Measurements from ENCODE around the gene SYNPO2. TPM values are rescaled to one million over a fixed set of nuclear protein-coding genes. Genes with fewer than 3 reads are reported as not detected.

Gene SYNPO2
- total RNA-seq, 1 donor from 2014 or later = 26.7 TPM

DNA sequence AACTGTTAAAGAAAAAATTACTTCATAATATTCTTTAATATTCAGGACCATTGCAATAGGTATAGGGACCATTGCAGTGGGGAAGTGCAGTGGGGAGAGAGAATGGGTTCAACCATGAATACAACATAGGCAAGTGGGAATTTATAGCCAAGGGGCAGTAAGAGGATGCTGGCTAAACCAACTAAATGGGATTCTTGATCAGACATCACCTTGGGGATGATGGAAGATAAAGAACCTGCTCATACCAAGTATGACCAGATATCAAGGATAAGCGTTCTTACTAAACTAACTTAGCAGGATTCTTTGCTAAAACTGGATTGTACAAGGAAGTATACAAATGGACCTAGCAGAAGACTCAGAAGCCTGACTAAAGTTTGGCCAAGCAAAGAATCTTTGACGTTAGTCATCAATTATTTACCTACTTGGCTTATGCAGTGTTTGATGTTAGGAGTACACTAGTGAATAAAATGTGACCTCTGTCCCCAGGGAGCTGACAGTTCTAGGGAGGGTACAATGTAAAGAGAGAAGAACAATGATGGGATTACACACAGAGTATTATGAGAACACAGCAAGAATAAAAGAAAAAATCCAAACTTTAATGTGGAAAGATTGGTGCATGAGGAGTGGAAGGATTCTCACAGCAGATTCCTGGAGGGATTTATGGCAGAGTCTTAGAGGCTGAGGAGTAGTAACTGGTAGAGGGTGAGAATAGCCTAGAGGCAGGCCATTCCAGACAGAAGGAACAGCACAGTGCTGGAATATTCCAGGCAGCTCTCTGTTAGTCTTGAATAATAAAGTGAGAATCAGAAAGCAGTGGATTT lies 192.3 kb downstream of the SYNPO2 start:
- no peak for DNase-seq

DNA sequence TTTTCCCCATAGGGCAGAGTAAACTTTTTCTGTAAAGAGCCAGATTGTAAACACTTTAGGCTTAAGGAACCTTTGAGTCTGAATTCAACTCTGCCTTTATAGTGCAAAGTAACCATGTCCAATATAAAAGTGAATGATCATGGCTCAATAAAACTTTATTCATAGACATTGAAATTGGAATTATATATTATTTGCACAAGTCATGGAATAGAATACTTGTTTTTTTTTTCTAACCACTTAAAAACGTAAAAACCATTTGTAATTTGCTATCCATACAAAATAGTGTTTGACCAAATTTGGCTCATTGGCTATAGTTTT lies 192.8 kb downstream of the SYNPO2 start:
- no peak for DNase-seq

DNA sequence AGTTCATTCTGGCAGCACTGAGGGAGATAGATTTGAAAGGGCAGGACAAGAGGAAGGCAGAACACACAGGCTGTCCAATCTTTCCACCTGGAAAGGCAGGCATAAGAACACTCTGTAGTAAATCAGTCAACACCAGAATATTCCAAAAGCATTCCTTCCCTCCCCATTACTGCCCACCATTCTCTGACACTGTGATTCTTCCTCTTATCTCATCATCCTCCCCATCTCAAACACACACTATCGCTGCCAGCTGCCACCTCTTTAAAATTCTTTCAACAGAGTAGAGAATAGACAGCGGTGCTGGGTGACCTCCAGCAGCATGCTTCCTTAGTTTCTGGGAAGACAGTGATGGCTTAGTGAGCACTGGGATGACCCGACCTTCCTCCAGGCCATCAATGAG lies 193.3 kb downstream of the SYNPO2 start:
- DNase-seq = no peak

DNA sequence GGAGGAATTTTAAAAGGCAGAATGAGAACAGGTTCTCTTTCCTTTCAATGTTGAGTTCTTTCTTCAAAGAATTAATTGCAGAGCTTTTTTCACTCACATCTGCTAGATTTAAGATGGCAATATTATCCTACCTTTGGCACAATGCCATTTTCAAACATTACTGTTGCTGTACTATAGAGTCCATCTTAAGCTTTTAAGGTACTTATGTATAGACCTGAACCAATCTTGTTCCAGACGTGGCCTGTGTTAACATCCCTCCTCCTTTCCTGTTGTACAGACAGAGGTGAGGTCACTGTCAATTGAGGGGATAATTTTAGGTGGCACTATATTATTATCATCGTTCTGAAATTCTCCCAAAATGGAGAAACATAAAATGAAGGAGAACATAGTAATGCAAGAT lies 194.0 kb downstream of the SYNPO2 start:
- DNase-seq = no peak

DNA sequence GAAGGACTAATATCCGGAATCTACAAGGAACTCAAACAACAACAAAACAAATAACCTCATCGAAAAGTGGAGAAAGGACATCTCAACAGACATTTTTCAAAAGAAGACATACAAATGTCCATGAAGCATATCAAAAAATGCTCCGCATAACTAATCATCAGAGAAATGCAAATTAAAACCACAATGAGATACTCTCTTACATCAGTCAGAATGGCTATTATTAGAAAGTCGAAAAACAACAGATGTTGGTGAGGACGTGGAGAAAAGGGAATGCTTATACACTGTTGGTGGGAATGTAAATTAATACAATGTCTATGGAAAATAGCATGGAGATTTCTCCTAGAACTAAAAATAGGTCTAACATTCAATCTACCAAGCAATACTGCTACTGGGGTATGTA lies 195.9 kb downstream of the SYNPO2 start:
- DNase-seq = no peak

DNA sequence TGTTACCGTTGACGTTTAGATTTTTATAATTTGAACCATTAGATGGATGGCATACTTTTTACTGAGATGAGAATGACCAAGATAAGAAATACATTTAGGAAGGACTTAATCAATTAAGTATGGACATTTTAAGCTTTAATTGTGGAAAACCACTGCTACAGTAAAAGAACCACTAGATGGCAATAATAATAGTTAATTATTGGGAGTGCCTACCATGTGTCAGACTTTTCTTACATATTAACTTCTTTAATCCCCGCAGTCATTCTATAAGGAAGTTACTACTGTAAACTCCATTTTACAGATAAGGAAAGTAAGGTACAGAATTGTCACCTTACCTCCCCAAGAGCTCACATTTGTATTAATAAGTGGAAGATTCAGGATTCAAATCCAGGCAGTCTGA lies 198.5 kb downstream of the SYNPO2 start:
- no peak for DNase-seq

DNA sequence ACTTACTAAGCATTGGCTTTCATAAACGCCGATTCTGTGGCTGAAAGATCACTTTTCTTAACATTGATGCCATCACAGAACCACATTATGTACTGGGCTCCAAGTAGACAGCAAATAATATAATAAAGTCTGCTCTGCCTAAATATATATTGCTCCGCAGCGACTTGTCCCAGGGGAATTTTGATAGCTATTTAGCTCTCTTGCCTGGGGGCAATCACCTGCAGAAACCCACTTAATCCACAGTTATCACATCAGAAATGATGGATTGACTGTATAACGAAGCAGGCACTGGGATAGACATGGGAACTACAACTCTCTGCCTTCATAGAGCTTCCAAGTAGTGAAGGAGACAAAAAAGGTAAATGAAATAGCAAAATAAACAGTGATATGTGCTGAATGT lies 199.0 kb downstream of the SYNPO2 start:
- no peak for DNase-seq

DNA sequence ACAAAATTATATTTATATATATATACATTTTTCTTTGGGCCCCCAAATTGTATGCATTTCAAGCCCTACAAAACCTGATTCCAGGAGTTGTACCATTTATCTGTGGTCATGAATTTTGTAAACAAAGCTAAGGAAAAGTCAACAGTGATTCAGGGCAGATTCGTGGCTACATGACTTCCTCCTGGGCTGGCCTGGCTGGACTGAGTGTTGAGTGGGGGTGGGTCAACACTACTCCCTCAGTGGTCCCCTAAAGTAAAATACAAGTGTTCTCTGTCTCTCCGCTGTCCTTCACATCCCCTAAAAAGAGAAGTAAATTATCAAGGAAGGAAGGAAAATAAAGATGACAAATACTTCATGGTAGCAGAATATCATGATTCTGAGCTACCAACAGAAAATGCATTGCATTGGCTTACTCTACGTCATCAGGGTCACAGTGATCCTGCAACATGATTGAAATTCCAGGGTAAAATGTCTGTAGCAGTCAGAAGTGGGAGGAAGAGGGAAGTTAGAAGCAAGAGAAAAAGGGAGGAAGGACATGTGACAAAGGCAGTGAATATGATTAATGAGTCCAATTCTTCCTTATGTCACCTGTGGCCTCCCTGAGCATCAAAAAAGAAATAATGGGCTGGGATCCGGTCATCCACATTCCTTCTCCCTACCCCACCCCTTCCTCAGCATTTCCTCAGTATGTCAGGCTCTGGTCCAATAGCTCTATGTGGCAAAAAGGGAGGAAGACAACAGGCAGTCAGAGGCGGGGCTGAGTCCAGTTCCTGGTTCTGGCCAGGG lies 204.6 kb downstream of the SYNPO2 start:
- no peak for DNase-seq

DNA sequence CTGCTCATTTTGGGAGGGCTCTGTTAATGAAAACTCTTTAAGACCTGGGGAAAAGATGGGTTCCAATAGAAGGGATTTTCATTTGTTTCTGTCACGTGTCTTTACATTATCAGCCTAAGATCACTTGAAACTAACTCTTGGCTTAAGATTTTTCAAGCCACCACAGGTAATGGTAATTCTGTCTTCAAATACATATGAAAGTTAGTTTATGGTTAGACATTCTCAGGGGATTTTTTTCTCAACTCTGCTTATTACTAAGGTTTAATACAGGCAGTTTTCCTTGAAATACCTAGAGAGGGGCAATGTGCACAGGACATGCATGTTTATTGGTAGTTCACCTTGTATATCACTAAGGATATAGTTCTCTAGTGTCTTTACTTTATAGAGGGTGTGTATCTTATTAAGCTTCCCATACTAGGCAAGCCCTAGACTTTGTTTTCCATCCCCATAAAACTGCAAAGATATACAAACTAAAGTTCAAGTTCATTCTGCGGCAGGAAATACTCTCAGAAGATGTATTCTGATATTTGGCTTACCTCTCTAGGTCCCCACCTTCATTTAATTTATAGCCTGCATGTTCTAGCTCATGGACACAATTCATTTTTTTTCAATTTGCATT lies 208.7 kb downstream of the SYNPO2 start:
- no peak for DNase-seq

DNA sequence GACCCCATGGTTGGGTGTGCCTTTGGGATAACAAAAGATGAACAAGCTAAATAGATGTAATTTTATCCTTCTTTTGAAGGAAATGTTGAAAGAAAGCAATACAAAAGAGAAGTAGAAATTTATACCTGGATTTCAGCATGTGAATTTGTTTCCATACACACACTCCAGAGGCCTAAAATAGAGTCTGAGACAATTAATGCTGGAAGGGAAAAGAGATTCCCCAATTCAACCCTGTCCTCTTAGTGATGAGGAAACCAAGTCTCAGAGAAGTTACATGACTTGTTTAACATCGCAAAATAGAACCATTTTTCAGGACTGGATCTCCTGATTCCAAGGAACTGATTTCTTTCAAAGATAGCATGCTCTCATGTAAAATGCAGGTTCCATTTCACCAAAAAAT lies 209.7 kb downstream of the SYNPO2 start:
- DNase-seq = no peak

DNA sequence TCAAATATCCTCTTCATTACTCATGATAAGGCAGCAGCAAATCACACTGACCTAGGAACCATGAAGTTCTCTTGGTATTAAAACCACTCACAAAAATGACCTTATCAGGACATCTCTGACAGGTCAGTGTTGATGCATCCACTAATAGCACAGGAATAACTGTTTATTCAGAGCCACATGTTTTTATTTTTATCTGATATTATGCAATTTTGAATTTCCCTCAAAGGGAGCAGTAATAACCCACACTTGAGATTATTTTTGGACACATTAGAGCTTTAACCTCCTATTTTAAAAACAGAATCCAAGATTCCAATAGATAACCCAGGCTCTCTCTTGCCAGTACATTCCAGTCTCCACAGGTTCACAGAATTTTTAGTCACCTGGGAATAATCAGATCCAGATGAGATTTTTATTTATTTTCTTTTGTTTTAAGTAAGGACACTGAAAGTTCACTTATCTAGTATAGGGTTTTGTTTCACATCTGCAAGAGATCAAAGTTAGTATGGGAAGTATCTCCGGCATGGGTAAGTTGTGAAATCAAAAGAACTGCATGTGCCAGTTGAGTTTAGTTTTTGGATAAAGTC lies 210.7 kb downstream of the SYNPO2 start:
- DNase-seq = peak; percentile 39

DNA sequence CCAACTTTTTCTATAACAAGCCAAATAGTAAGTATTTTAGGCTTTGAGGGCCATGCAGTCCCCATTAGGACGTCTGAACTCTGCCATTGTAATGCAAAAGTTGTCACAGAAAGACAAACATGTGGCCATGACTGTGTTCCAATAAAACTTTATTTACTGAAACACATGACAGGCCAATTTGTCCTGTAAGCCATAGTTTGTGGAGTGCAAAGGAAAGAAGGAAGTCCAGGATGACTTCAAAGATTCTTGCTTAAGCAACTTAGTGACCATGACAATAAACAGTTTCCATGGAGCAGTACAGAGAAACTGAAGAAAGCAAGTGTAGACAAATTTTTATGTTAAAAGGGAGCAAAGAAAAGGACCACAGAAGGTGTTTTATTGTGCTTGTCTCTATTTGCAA lies 212.0 kb downstream of the SYNPO2 start:
- no peak for DNase-seq

DNA sequence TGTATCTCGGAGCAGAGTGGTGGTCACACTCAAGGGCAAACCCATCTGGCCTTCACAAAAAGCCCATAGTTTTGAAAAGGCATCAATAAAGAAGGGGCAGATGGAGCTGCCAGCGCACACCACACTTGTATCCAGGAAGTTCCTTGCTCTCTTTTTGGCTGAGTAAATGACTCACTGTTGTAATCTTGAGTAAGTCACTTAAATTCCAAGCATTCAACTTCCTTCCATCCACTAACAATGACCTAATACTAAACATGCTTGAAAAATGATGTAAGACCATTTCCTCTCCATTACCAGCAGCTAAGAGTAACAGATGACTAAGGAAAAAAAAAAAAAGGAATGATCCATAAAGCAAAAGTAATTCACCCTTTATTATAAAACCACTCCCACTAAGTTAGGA lies 214.6 kb downstream of the SYNPO2 start:
- DNase-seq = peak; percentile 46

DNA sequence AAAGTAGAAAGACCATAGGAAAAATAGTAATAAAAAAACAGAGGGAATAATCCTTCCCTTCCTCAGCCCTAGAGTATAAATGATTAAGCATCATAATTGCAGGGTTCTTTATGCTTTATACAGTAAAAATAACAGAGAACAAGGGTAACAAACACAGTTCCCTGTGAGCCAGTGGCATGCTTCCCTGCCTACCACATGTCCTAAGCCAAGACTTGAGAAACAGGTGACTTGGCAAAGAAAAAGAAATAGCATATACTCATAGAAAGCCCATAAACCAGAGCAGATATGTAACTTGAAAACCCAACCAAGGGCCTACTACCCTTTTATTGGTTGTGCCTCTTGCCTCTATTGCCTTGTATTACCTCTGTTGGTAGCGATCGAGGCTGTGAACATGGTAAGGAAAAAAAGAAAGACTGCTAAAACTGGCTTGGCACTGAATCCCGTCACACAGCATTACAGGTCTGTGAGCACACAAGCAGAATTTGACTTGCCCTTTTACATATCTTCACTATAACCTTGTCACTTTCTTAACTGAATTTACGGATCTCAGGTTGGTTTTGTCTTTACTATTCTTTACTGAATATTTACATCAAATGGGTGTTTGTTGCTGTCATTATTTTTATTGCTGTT lies 216.1 kb downstream of the SYNPO2 start:
- no peak for DNase-seq

DNA sequence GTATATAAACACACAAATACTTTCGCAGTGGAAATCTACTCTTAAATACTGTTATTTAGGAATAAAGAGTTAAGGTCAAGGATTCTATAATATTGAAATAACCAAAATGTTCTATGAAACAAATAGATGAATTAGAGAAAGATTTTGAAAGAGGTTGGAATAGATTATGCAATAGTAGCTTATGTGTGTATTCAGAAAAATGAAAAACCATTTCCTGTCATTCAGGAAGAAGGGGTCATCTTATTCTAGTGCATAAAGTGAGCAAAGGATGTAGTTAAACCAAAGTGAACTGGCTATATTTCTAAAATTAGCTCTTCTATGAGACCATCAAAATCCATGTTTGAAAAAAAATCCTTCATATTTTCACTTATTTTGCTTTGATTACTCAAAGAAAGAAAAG lies 217.0 kb downstream of the SYNPO2 start:
- no peak for DNase-seq

DNA sequence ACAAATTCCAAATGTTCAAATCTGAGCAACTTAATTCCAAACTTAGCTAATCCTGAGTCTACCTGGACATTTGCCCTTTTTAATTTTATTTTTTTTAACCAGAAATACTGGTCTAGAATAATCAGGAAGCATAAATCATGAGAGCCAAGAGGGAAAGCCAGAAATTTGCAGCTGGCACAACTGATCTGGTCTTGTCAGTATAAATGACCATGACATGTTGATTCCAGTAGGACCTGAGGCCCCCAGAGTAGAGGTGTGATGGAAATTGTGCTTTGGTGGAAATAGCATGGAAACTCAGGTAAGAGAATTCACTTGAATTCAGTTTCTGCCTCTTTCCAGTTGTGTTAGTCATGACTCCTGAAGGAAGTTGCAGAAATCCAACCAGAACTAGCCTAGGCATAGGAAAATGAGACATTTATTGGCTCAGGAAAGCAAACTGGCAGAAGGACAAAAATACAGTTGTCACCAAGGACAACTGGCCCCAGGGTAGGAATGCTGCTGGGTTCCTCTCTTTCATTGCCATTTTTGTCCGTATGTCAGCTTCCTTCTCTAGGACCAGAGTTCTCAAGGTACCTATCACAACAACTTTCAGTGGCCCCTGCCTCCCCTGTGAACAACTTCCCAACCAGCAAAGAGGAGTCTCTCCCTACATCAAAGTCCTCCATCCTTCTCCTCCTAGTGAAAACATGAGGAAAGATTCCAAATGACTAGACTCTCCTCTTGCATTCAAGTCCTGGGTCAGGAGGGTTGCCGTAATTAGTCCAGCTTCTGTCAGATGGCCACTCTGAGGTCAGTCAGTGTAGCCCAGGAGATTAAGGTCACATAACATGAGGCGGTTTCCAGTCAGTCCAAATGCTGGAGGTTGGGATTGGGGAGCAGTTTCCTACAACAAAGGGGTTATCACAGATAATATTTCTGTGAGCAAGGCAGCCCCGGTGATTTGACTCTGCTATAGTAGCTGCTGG lies 217.7 kb downstream of the SYNPO2 start:
- DNase-seq = no peak

DNA sequence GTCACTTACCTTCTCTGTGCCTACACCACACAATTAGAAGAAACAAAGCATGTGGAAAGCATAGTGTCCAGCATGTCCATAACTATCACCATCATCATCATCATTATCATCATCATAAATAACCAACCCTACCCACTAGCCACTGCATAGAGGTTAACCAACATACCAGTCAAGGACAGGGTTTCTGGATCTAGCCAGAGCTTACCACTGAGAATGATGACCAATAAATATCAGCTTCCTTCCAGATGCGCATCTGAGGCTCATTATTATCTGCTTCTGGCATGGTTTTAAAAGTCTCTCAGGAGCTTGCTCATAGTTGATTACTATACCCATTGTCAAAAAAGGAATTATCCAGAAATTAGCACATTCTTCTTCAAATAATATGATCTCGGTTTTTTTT lies 221.5 kb downstream of the SYNPO2 start:
- DNase-seq = no peak

All from skin of body (tissue), 2 donors.